ENCODE results near the gene CST3. TPM values are rescaled to one million over a fixed set of nuclear protein-coding genes. Genes with fewer than 3 reads are reported as not detected.

CST3 gene
- polyA plus RNA-seq, 1 donor (not counting 4 experiments of a cell fraction or from before 2014, with no cell fraction given), result 194 TPM

- H3K9me1 ChIP-seq (ENCODE audit: control insufficient read depth, extremely low read depth, insufficient read depth, low read length), result no peaks in the 10 kb centered on the region
- no peaks in the 10 kb centered on the region for H3K27me3 ChIP-seq (ENCODE audit: control insufficient read depth, extremely low read depth, insufficient read depth, low read length)
- no peak for TF ChIP-seq CTCF (optimal IDR thresholded peaks at IDR 0.05 in 1 of 3, IDR thresholded peaks at IDR 0.05 in 1 of 3, conservative IDR thresholded peaks at IDR 0.05 in 1 of 3; ENCODE audit: extremely low read depth in 1 of 3, insufficient read depth in 2 of 3, low read length in 3 of 3)
- TF ChIP-seq EZH2 (IDR thresholded peaks at IDR 0.05; ENCODE audit: low read length), result no peak
- no peaks in the 10 kb centered on the region for H4K20me1 ChIP-seq (ENCODE audit: control insufficient read depth, extremely low read depth, insufficient read depth, low read length)
- H3K9ac ChIP-seq (ENCODE audit: control insufficient read depth, extremely low read depth, insufficient read depth, low read length), result no peak overlapping the region
- H3K4me2 ChIP-seq (ENCODE audit: control insufficient read depth, extremely low read depth, insufficient read depth, low read depth, low read length), result no peak overlapping the region
- no peak overlapping the region for H3K4me3 ChIP-seq (ENCODE audit: control insufficient read depth in 2 of 3, extremely low read depth in 1 of 3, insufficient read depth in 2 of 3, low read depth in 1 of 3, low read length in 3 of 3)
- H3K79me2 ChIP-seq (ENCODE audit: control insufficient read depth, insufficient read depth, low read length), result no peaks in the 10 kb centered on the region
- H3K4me1 ChIP-seq (ENCODE audit: control insufficient read depth, extremely low read depth, insufficient read depth, low read length), result no peaks in the 10 kb centered on the region
- H3K36me3 ChIP-seq (ENCODE audit: control insufficient read depth in 2 of 2, extremely low read depth in 1 of 2, insufficient read depth in 2 of 2, low read length in 2 of 2), result no peaks in the 10 kb centered on the region
- no peak overlapping the region for H2AFZ ChIP-seq (ENCODE audit: control insufficient read depth, low read length)
- H3K27ac ChIP-seq (ENCODE audit: control insufficient read depth, insufficient read depth, low read length), result no peak overlapping the region
- dilution Hi-C loops (cut with MboI; ENCODE audit: extremely low pct_ligation_motif_present, low sequenced_read_pairs), result loop anchor here (25.0 kb wide), 1 partner anchor 190 kb away; the partner anchor contains the start of gene NAPB
- FAIRE-seq, result no peak
- DNase-seq (ENCODE audit: low read depth, low spot score), result no peak
- H3K9me3 ChIP-seq (ENCODE audit: control insufficient read depth, low read depth, low read length), result no peaks in the 10 kb centered on the region
These were observed 35.1 kb downstream of the CST3 start for GRCh38 chr20:23602699-23603098.

GRCh38 chr20:23602241-23602640 lies 35.5 kb downstream of the CST3 start:
- Histone ChIP-seq H3K27ac (ENCODE audit: control insufficient read depth, insufficient read depth, low read length) (no peak overlapping the region), H3K9me1 (ENCODE audit: control insufficient read depth, extremely low read depth, insufficient read depth, low read length) (no peaks in the 10 kb centered on the region), H2AFZ (ENCODE audit: control insufficient read depth, low read length) (no peak overlapping the region), H3K4me3 (ENCODE audit: control insufficient read depth in 2 of 3, extremely low read depth in 1 of 3, insufficient read depth in 2 of 3, low read depth in 1 of 3, low read length in 3 of 3) (no peak overlapping the region), H3K79me2 (ENCODE audit: control insufficient read depth, insufficient read depth, low read length) (no peaks in the 10 kb centered on the region), H3K9me3 (ENCODE audit: control insufficient read depth, low read depth, low read length) (no peaks in the 10 kb centered on the region), H3K27me3 (ENCODE audit: control insufficient read depth, extremely low read depth, insufficient read depth, low read length) (no peaks in the 10 kb centered on the region), H3K4me1 (ENCODE audit: control insufficient read depth, extremely low read depth, insufficient read depth, low read length) (no peaks in the 10 kb centered on the region), H3K9ac (ENCODE audit: control insufficient read depth, extremely low read depth, insufficient read depth, low read length) (no peak overlapping the region), H3K4me2 (ENCODE audit: control insufficient read depth, extremely low read depth, insufficient read depth, low read depth, low read length) (no peak overlapping the region), H4K20me1 (ENCODE audit: control insufficient read depth, extremely low read depth, insufficient read depth, low read length) (no peaks in the 10 kb centered on the region), H3K36me3 (ENCODE audit: control insufficient read depth in 2 of 2, extremely low read depth in 1 of 2, insufficient read depth in 2 of 2, low read length in 2 of 2) (no peaks in the 10 kb centered on the region)
- dilution Hi-C loops (cut with MboI; ENCODE audit: extremely low pct_ligation_motif_present, low sequenced_read_pairs), result loop anchor here (25.0 kb wide), 1 partner anchor 190 kb away; the partner anchor contains the start of gene NAPB
- no peak for FAIRE-seq
- no peak for TF ChIP-seq EZH2 (IDR thresholded peaks at IDR 0.05; ENCODE audit: low read length)
- TF ChIP-seq CTCF (optimal IDR thresholded peaks at IDR 0.05 in 1 of 3, IDR thresholded peaks at IDR 0.05 in 1 of 3, conservative IDR thresholded peaks at IDR 0.05 in 1 of 3; ENCODE audit: extremely low read depth in 1 of 3, insufficient read depth in 2 of 3, low read length in 3 of 3), result no peak
- DNase-seq (ENCODE audit: low read depth, low spot score), result no peak
